NCI-H82 (cell line): ENCODE results near the gene INSC.
"Not testable (repeated sequence)": the region's sequence is repeated elsewhere in the genome, so short reads cannot be mapped to it uniquely, and the experiment has no call there.

Experiments used
- DNase-seq: peaks from one replicate; lab custom pipeline; 2025; lab: John Stamatoyannopoulos, UW

INSC gene

DNA sequence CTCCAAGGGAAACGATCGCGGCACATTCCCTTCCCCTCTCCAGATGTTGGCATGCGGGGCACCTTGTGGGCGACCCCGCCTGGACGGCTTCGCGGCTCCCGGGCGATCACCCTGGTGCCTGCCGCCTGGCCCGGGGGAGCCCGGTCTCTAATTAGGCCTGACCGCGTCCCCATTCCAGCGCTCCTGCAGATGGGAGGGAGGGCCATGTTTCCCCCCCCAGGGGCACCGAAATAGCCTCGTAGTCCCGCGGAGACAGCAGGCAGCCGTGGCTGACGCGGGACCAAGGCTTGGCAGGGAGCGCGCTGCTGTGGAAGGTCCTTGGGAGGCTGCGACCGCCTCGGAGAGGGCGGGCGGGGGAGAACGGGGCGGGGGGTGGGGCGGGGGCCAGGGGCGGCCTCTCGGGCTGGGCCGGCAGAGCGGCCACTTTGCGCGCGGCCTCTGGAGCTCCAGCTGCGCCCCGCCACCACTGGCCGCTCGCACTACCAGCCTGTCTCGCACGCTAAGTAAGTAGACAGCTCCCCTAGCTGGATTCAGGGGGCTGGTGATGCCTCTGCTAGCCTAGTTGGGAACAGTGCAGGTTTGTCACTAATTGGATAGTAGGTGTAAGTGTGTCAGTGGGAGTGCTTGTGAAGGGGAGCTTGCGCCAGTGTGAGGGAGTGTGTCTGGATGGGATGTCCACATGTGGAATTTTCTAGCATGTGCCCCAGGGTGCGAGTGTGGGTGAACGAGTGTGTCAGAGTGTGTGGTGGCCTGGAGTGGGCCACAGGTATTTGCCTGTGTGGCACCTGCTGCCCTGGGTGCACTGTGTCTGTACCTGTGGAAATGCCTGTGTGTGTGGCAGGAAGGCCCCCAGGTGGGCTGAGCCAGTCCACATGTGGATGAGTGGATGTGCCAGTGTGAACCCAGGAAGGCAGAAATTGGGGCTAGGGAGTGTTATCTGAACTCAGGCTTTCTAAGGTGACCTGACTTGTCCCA lies at the start of gene INSC:
INSC (plus strand) TSS at position 423 of the 975 bp plus-strand sequence. CDS start 34,252 bp downstream, outside the sequence.
- peak; percentile 7 for DNase-seq

- DNase-seq = not testable (repeated sequence)
Observed at GRCh38 chr11:15069751-15070150, 45.0 kb upstream of the INSC start.

DNA sequence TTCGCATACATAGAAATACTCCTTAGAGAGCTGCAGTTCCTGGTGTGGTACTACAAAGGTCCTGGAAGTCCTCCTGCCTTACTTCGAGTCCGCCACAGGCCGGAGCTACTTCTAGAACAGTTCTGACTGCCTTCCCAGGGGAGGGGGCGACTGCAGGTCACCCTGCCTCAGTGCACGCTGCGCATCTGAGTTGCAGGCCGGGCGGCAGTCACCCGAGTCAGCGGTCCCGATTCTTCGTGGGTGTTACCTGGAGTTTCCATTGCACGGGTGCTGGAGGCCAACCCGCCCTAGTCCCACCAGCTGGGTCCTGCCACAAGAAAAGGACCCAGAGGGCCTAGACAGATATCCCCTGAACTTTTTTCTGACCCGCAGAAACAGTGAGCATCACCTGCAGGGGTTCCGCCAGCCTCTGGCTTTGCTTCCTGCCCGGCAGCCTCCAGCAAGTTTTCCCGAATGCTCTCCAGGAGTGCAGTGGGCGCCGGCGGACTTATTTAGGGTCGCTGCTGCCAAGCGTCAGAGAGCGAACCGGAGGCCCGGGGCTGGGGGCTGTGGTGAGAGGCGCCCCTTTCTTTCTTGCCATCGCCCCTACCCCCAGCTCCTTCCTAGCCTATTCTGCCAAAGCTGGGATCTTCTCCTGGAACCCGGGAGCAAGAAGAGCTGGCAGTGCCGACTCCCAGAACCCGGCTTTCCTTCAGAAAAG lies 43.0 kb upstream of the INSC start:
- no peak for DNase-seq

GRCh38 chr11:15072551-15073143 lies 42.1 kb upstream of the INSC start:
- no peak for DNase-seq

DNA sequence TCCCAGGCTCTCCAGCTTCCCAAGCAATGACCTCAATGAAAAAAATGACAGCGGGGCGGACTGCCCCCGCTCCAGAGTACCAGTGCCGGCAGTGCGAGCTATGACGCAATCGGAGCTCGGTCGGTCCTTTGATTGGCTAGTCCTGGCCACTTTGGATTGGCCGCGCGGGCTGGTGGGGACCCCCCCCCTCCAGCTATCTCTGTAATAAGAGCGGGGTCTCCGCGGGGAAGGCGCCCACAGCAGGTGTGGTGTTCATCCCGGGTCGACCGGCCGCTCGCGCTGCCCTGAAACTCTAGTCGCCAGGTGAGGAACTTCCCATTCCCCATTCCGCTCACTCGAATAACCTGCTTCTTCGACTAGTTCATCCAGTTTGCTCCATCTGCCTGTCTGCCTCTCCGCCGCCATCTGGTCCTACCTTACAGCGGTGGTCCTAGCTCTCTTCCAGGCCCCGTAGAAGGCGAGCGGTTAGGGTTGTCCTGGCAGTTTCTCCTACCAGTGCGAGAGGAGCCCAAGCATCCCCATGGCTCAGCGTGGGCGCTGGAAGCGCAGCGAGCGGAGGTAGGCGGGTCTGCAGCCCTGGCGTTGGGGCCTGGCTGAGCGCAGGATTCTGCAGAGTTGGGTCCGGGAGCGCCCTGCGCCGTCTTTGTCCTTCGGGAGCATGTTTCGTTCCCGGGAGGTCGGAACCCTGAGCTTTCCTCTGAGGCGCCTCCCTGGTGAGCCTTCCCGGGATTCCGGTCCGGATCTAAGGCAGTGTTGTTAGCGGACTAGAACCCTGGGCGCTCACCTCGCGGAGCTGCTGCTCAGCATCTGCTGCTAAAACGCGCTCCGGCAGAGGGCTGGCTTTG lies 41.1 kb upstream of the INSC start, which contains the start of gene CALCB:
CALCB (plus strand) TSS at position 233 of the 845 bp plus-strand sequence. CDS start 1,126 bp downstream, outside the sequence.
- DNase-seq = peak; percentile 52

- DNase-seq = peak; percentile 86
Observed at GRCh38 chr11:15074206-15075161, 40.2 kb upstream of the INSC start.

GRCh38 chr11:15075162-15075526 lies 39.6 kb upstream of the INSC start:
- DNase-seq = no peak

DNA sequence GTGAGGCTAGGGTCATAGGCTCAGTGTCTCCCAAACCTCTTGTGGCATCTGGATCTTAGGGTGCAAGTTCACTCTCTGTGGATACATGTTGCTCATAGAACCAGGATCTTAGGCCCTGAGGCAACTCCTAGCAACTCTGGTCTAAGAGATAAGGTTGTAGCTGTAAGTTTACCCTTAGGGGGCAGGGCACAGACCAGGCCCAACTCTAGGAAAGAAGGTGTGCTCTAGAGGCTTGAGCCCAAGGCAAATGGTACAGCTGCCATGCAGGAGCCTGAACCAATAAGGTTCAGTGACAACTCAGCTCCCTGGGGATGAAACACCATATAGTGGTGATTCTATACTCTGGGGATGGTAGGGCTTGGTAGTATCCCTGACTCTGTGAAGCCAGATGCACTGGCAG lies 23.5 kb upstream of the INSC start:
- DNase-seq = no peak

- no peak for DNase-seq
Observed at GRCh38 chr11:15091625-15092024, 23.1 kb upstream of the INSC start.

DNA sequence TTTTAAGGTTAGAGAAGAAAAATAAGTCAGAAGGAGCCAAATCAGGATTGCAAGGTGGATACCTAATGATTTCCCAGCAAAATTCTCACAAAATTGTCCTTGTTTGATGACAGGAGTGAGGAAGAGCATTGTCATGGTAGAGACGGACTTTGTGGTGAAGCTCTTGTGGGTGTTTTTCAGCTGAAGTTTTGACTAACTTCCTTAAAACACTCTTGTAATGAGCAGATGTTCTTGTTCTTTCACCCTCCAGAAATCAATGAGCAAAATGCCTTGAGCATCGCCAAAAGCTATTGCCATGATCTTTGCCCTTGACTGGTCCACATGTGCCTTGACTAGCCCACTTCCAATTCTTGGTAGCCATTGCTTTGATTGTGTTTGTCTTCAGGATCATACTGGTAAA lies 21.3 kb upstream of the INSC start:
- DNase-seq = no peak

DNA sequence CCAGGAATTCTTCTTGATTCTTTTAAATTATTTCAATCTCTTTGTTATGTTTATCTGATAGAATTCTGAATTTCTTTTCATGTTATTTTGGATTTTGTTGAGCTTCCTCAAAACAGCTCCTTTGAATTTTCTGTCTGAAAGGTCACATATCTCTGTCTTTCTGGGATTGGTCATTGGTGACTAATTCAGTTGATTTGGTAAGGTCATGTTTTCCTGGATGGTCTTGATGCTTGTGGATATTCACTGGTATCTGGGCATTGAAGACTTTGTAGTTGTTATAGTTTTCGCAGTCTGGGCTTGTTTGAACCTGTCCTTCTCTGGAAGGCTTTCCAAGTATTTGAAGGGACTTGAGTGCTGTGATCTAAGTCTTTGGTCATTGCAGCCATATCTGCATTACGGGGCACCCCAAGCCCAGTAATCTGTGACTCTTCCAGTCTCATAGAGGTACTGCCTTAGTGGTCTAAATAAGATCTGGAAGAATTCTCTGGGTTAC lies 18.9 kb upstream of the INSC start:
- DNase-seq = no peak

- no peak for DNase-seq
Observed at GRCh38 chr11:15097411-15097810, 17.3 kb upstream of the INSC start.

GRCh38 chr11:15099267-15099666 lies 15.5 kb upstream of the INSC start:
- no peak for DNase-seq

GRCh38 chr11:15101072-15101709 lies 13.5 kb upstream of the INSC start:
- peak; percentile 67 for DNase-seq

GRCh38 chr11:15104166-15104565 lies 10.6 kb upstream of the INSC start:
- DNase-seq = no peak

DNA sequence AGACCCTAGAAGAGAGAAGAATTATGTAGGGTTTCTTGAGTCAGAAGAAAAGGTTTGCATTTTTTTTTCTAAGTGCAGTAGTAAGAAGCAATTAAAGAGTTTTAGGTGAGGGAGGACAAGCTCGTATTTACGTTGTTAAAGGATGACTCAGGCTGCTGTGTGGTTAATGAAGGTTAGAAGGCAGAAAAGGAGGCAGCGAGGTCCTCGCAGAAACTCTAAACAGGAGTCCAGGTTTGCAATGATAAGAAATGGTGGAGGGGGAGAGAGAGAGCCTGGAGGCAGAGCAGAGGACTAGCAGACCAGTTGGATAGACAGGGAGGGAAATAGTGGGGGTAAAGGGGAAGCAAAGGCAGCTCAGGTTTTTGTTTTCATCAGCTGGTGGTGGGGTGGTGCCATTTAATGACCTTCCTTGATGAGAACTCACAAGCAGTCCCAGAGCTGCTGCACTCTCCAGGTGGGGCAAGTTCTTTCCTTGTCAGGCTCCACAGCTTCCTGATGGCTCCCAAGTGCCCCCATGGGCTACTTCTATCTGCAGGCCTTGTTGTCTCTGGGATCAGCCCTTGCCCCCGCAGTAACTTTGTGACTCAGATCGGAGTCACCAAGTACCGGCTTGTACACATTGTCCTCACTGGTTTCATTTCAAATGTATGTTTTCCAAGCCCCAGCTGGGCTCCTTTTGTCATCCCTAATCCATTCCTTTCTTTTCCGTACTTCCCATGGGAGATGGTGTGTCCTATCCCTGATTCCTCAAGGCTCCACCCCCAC lies 8.3 kb upstream of the INSC start:
- no peak for DNase-seq

GRCh38 chr11:15107730-15108515 lies 6.8 kb upstream of the INSC start:
- DNase-seq = no peak

DNA sequence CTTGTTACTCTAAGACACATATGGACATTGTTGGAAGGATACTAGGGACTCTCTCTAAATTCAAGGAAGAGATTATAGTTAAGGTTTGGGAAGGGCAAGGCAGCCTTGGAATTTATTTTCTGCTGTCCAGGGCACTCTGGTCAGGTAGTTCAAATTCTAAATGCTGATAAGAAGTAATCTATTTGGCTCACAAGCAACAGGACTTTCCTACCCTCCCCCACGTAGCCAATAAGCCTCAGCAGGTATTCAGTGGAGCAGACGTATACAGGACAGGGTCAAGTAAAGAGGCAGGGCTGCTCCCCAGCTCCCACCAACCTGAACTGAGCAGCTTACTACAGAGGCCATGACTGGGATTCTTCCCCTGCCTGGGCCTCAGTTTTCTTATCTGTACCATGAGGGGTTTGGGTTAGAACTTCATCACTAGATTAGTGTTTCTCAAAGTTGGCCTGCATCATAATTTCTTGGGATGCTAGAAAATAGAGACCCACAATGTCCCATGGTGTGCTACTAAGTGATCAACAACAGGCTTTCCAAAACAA lies 6.1 kb upstream of the INSC start:
- no peak for DNase-seq
